ENCODE data around the gene CDK14.

The CDK14 gene

DNA sequence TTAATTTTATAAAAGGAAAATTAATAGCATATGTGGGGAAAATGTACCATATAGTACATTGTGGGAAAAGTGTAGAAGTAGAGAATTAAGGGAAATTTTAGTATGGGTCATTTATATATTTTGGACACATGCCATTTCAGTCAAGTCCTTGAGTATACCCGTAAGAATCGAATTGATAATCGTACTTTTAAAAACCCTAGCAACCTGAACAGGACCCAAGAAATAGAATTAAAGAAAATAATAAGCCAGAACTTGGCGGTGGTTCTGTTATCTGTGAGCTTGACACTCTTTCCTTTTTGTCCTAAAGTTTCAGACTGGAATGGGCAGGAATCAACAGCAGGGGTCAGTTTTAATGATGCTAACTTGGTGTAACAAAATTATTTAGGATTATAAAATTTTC lies 221.0 kb downstream of the CDK14 start:
- DNase-seq: no peak

DNA sequence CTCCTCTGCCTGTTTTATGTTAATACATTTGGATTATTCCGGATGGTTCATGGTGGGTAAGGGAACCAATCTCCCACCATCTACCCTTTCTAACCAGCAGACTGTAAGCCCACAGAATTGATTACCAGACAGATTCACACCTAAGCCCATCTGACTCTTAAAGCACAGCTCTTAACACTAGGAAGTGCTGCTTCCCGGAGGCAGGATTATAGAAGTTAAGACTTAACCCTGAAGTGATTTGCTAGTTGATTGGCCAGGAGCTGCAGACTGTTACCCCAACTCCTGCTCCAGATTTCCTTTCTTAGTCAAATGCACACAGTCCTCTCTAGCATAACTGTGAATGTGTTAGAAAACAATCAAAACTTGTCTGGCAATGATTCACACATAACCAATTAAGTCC lies 221.7 kb downstream of the CDK14 start:
- DNase-seq: no peak

DNA sequence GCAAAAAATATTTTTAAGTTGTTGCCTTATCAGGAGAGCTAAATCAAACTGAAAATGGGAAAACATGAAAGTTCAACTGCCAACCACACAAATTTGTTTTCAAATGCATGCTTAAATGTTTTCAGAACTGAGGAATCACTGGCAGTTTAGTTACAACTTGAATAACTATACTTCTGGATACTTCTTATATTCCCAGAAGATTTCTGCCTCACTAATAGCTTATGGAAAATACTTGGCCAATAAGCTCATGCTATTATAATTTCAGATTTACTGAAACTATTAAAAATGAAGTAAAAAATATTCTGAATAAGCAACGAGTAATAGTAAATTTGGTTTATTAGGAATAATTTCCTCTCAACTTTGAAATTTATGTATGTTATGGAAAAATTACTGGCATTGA lies 222.2 kb downstream of the CDK14 start:
- no peak for DNase-seq

DNA sequence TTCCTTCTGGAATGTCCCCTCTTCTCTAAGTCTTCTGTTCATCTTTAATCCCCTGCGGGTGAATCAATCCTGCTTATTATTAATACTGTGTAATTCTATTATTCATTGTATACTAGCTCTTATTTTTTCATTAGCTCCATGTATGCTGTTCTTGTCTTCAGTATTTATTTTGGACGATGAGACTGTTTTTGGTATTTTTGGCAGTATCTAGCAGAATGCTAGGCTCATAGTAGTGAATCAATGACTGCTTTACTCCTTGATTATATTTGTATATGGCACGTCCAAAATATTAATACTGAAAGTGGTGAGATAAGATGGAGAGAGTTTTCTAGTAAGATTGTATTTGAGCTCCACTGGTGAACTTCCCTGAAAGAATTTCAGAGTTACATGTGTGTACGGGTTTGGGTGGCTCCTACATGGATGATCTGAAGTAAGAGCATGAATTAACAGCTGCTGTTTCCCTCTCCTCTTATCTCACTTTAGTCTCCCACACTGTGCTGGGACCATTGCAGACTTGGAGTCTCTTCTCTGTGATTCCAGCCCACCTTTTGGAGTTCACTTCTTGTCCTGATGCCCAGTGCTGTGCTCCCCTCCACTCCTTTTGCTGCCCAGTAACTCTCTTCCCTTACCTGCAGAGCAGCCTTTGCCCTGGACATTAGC lies 226.0 kb downstream of the CDK14 start:
- no peak for DNase-seq

DNA sequence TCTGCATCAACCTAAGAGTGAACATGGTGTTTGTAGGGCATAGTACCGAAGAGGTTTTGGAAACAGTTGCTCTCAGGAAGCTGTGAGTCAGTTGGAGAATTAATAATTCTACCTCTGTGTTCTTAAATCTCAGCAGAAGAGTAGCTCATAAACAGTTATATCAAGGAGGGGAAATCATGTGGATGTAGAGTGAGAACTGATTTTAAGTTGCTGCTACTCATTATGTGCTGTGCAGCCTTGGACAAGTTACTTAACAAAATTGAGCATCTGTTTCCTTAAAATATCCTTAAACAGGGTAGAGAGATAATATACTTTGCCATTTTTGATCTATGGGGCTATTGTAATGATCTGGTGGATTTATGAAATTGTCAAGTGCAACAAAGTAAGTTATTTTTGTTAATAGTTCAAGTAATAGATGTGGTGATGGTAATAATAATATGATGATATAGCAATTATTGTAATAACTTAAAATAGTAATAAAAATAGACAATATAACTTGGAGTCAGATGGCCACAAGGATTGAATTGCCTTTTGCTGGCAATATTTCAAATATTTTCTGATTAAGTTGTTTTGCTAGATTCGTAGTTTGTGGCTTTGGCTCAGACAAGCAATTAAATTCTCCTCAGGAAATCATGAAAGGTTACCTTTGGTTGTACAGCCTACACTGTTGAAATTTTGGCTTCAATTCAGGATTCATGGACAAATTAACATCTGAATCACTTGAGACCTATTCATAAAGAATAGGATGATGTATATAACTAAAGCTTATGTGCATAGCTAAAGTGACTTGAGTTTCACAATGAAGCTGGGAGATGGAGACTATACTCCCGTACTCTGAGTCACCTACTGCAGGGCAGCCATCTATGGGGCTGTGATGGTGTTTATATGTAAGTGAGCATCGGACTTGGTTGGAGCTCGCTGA lies 228.5 kb downstream of the CDK14 start:
- no peak for DNase-seq

DNA sequence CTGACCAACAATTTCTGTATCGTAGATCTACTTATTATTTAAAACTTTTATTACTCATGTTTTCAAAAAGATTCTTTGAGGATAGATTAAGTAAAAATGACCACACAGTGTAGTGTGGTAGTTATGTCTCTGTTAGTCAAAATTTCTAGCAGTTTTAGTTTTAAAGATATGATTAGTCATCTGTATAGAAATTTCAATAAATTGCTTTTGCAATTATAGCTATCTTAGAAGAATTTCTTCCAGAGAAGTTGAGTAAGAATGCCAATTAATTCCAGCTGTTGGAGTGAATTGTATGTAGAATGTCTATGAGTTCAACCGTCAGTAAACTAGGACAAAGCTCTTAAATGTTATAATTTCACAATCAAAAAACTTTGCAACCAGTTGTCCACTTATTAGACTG lies 229.7 kb downstream of the CDK14 start:
- DNase-seq: no peak

DNA sequence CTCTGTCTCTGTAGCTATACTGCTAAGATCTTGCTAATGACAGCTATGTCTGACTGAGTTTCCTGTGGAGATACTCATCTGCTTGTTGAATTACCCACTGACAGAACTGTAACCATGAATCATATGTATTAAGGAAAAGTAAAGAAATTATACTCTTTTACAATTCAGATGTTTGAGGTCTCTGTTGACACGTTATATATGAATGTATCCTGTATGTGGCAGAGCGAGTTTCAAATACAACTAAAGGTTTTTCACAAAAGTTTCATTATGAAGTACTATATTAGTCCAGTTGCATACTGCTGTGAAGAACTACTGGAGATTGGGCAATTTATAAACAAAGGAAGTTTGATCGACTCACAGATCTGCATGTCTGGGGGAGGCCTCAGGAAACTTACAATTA lies 232.5 kb downstream of the CDK14 start:
- DNase-seq: no peak

DNA sequence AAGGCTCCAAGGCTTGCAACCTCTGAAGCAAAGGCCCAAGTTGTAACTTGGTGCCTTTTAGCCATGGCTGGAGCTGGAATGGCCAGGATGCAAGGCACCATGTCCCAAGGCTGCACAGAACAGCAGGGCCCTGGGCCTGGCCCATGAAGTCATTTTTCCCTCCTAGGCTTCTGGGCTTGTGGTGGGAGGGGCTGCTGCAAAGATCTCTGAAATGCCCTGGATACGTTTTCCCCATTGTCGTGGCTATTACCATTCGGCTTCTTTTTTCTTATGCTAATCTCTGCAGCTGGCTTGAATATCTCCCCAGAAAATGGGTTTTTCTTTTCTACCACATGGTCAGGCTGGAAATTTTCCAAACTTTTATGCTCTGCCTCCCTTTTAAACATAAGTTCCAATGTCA lies 234.2 kb downstream of the CDK14 start:
- DNase-seq: no peak

DNA sequence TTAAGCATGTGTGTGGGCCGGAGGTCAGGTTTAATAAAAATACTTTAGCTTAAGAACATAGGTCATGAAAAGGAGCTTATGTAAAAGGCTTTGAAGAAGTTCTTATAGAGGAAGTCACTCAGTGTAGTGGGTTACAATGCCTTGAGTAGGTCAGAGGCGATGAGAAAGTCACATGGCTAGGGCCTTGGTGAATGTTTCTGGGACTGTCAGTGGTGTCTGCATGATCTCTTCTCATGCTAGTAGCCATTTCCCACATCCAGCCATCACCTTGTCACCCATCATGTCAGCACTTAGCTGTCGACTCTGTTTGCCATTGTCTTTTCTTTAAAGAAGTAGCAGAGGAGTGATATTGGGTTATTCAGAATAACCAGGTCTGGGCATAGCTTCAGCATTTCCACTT lies 236.6 kb downstream of the CDK14 start:
- peak; percentile 9 to 49 (median 44) for DNase-seq

DNA sequence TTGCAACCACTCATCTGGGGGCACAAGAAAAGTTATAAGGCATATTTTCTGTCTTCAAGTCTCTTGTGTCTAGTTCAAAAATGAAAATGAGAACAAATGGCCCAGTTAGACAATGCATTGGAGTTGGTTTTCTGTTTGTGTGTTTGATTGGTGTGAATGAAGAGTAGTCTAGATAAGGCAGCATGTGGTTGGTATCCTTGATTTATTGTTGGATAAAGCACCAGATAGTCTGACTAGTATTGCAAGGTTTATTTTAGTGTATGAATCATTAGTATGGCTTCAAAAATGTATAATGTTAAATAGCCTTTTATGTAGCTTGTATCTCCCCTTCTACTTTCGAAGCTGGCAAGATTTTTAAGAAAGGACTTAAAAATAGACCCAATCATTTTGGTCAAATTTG lies 237.3 kb downstream of the CDK14 start:
- DNase-seq: no peak

DNA sequence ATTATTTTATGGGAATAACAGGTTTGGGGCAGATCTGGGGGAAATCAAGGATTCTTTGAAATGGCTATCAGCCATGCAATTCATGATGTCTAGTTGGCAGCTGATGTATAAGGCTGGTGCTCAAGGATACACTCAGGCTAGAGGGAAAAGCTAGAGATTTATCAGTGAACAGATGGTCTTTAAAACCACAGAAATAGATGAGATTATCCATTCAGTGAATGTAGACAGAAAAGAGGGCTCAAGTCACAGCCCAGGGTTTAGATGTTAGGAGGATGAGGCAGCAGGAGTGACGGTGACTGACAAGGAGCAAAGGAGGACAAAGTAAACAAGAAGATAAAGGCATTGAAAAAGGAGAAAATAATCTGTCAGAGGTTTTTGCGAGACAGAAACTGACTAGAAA lies 238.7 kb downstream of the CDK14 start:
- no peak for DNase-seq

DNA sequence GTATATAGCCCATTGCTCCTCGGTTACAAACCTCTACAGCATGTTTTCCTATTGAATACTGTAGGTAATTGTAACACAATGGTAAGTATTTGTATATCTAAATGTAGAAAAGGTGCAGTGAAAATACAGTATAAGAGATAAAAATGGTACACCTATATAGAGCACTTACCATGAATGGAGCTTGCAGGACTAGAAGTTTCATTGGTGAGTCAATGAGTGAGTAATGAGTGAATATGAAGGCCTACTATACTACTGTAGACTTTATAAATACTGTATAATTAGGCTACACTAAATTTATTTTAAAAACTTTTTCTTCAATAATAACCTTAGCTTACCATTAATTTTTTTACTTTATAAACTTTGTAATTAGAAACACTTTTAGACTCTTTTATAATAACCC lies 239.7 kb downstream of the CDK14 start:
- no peak for DNase-seq

DNA sequence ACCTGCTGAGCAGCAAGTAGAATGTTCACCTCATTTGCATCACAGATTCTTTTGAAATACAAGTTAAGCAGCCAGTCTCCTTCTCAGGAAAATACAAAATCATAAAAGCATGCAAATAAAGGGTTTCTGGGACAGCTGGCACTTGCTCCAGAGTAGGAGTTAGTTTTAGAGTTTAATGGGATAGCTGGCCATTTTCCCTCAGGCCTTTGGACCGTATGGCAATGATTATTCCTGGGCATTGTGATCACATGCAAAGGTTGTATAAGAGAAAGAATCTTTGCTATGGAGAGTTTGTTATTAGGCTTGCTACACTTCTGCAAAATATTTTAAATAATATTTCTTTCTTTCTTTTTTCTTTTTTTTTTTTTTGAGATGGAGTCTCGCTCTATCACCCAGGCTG lies 240.8 kb downstream of the CDK14 start:
- DNase-seq: no peak

DNA sequence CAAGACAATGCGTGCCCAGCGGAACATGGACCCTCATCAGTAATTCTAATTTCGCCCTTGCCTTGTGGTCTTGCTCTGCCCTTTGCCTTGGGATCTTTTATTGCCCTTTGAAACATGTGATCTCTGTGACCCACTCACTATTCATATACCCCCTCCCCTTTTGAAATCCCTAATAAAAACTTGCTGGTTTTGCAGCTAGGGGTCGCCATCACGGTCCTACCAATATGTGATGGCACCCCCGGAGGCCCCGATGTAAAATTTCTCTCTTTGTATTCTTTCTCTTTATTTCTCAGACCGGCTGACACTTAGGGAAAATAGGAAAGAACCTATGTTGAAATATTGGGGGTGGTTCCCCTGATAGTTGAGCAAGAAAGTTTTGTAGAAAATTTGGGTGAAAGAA lies 242.7 kb downstream of the CDK14 start:
- no peak for DNase-seq

DNA sequence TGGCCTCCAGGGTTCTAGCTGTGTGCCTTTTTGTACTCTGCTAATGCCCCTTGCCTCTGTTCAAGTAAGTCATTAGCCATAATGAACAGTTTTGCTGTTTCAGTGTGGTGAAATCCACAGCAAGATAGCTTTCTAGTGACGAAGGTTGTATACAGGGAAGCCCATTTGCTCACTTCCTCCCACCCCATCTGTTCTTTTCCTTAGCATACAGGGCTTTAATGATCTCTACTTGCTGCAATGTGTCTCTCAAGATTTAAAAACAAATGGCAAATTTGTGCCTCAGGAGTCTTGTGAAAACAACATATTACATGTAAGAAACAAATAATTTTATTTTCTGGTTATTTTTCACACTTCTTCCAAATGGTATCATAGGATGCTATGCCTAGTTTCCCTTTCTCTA lies 243.2 kb downstream of the CDK14 start:
- DNase-seq: no peak

DNA sequence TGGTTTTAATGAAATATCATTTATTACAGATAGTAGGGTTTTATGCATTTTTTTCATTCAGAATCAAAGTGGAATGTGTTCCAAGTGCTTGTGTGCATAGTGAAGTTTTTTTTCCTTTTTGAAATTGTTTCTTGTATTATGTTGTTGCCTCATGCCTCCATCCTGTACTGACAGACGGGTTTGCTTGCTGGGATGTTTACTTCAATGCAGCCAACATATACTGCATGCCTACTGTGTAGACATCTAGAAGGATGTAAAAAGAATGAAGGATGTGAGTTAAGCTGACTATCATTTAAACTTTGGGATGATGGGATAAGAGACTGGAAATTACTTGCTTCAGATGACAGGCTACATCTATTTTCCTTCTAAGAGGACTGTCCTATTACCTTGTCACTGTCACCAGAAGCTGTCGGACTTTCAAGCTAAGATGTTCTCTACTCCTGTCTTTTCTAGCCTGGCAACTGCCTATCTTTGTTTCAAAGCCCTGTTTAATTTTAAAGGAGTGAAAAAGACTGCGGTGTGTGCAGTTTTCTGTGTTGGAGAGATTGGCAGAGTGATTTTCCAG lies 243.7 kb downstream of the CDK14 start:
- DNase-seq: no peak

DNA sequence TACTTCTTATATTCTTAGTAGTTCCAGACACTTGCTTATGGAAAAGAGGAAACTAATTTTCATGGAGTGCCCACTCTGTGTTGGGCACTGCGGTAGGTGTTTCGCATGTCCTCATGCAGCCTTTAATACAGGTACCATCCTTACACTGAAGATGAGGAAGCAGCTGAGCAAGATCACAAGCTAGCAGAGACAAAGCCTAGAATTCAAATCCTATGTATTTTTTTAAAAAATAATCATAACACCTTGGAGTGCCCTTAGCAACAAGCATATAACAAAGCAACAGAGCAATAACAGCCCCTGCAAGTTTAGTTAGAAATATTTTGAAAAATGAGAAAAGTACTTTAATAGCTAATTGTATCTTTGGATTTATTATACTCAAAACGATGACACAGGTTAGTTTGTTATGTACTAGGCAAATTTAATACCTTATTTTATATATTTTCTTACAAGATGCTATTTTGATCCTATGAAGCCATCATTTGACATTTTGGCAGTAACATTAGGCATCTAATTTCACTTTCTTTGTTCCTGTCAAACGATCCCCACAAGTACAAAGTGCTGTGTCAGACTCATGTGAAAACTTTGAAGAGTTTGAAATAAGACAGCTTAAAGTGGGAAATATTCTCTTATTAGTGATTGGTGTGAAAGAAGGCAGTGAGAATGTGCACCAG lies 245.8 kb downstream of the CDK14 start:
- DNase-seq: no peak

DNA sequence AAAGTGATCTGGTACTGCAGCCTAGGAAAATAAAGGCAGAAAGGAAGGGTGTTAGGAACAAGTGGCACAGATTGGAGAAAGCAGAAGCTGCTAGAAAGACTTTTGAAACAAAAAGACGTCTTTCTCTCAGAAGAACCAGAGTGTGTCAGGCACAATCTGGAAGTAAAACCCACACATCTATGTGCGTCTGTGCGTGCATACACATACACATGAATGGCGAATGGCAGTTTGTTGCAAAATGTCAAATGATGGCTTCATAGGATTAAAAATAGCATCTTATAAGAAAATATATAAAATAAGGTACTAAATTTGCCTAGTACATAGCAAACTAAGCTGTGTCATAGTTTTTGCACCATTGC lies 246.3 kb downstream of the CDK14 start:
- no peak for DNase-seq

DNA sequence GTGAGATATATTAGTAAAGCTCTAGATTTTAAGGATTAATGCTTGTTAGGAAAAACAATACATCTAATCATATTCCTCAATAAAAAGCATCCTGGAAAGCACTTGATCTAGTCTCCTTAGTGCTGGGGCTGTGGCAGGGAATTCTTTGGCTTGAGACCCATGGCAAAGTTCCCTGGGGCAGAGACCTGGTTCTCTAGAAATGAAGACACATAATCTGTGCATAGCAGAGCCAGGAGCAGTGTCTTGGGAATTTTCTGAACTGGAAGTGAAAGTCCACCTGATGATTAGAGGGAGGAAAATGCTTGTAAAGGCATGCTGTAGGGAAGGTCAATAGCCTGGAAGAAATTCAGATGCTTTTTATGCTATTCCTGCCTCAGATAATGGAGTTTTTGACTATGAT lies 247.4 kb downstream of the CDK14 start:
- DNase-seq: no peak

DNA sequence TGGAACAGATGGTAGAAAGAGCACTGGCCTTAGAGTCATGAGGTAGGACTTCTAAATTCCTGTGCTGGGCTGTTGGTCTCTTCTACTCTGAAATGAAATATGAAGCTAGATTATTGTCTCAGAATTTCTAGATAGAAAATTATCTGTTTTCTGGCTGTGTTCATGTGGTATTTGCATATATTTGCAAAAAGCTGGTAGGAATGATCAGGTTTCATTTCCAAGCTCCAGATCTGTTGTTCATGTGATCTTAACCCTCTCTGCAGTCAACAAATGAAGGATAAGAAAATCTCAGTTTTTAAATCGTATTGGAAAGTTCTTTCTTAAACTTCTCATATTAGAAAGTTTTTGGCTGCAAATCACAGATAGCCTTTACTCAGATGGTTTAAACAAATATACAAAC lies 248.3 kb downstream of the CDK14 start:
- DNase-seq: no peak

DNA sequence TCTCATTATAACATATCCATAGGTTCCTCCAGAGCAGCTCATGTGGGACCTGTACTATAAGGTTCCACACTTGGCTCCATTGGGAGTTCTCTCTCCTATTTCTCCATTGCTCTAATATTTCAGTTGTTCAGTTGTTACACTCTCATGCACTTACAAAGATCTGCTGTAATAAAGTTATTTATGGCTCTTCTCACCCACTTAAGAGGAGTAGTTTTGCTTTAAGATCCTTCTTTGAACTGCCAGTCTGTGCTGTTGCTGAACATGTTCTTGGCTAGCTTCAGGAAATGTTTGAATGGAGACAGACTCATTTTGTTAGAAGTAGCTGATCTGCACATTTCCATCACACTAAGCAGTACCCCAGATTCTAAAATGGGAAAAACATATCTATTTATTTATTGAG lies 250.1 kb downstream of the CDK14 start:
- DNase-seq: no peak

DNA sequence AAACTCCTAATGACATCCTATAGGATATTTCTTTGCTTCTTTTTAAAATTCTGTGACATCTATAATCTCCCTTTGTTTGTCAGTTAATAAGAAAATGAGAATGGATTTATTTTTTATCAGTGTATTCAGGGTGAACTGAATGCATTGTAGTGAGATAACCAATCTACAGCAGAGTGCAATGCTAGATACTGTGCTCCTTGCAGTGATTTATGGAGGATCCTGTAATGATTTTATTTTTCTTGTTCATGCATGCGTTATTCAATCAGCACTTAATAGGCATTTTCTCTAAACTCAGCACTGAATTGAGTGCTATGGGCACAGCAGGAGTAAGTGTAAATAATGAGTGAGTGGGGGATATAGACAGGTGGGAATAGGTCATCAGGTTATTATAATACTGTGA lies 253.9 kb downstream of the CDK14 start:
- DNase-seq: no peak

DNA sequence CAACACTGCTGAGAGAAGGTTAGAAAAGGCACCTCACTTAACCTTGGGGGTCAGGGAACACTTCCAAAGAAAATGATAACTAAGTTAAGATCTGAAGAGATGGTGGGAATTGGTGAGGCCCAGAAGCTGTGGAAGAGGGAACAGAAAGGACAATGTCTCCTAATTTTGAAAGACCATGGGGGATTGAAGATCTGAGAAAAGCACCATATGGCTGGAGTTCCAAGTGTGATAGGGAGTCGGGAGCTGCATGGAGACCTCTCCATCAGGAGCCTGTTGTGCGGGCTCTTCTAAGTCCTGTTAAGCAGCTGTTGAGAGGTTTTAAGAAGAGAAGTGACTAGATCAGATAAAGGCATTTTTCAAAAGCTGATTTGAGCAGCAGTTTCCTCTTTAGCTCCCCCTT lies 254.3 kb downstream of the CDK14 start:
- DNase-seq: no peak

DNA sequence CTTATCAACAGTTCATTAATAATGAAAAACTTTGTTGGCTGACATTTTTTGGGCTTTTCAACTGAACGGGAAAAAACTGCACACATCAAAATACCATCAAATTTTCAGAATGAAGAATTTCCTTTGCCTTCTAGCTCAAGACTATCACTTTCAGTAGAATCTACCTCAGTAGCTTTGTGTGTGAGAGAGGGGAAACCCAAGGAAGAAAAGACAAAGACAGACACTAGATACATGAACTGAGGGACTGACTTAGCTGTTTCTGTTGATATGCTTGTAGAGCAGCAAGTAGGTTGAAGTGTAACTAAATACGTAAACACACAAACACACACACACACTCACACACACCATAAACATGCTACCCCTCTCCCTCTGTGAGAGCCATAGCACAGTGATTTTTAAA lies 257.1 kb downstream of the CDK14 start:
- DNase-seq: no peak
